ENCODE data around the gene METTL9.
A peak's percentile ranks its signal among the peaks of the same experiment; 100 is the strongest.

The METTL9 gene

DNA sequence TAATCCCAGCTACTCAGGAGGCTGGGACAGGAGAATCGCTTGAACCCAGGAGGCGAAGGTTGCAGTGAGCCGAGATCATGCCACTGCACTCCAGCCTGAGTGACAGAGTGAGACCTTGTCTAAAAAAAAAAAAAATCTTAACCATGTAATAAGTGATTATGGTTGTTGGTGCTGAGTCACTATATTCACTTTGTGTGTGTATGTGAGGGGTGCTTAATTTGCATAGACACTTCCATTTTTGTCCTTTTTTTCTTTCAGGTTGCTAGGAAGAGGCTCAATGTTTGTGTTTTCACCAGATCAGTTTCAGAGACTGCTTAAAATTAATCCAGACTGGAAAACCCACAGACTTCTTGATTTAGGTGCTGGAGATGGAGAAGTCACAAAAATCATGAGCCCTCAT lies 18.2 kb downstream of the METTL9 start:
- ChIA-PET POLR2A (no interaction called here), CTCF (interaction anchor here (0.6 to 0.7 kb wide), 2 partner anchors 28 to 1325 kb away, joined by 3 to 4 read pairs; no protein-coding TSS in a partner anchor)
- Histone ChIP-seq H3K36me3 (ENCODE audit: control insufficient read depth in 2 of 2, insufficient read depth in 1 of 2, low read length in 2 of 2) (peaks cover 0 to 12% of the 10 kb centered on the region in 2 experiments; a peak in 2 of 3 replicates), H3K4me1 (ENCODE audit: control insufficient read depth, insufficient read depth, low read length) (peaks cover 7% of the 10 kb centered on the region), H3K4me3 (ENCODE audit: low read depth, low read length) (no peak overlapping the region), H3K27ac (ENCODE audit: extremely low read depth, low read depth, low read length) (no peak overlapping the region), H3K9me3 (ENCODE audit: control insufficient read depth, insufficient read depth, low read depth, low read length) (no peaks in the 10 kb centered on the region)
- TF ChIP-seq, protein P1, sequence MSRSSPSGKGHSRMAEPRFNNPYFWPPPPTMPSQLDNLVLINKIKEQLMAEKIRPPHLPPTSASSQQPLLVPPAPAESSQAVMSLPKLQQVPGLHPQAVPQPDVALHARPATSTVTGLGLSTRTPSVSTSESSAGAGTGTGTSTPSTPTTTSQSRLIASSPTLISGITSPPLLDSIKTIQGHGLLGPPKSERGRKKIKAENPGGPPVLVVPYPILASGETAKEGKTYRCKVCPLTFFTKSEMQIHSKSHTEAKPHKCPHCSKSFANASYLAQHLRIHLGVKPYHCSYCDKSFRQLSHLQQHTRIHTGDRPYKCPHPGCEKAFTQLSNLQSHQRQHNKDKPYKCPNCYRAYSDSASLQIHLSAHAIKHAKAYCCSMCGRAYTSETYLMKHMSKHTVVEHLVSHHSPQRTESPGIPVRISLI (tag by site-specific recombination; IDR thresholded peaks at IDR 0.05) = 0 out of 2 replicates have a peak, but pooled peaks have one; percentile 30
- no peak for TF ChIP-seq ZNF23 (tag by site-specific recombination; IDR thresholded peaks at IDR 0.05; ENCODE audit: borderline replicate concordance)

DNA sequence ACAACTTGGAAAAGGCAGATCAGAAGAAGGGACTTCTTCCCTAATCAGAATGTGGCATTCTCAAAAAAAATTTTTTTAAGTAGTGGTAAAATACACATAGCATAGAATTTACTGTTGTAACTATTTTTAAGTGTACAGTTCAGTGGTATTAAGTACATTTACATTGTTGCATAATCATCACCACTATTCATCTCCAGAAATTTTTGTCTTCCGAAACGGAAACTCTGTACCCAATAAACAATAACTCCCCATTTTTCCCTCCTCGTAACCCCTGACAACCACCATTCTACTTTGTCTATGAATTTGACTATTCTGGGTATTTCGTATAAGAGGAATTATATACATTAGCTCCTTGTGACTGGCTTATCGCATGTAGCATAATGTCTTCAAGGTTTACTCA lies 18.9 kb downstream of the METTL9 start:
- peaks cover 0 to 12% of the 10 kb centered on the region in 2 experiments; a peak in 2 of 3 replicates for H3K36me3 ChIP-seq (ENCODE audit: control insufficient read depth in 2 of 2, insufficient read depth in 1 of 2, low read length in 2 of 2)
- ChIA-PET POLR2A (no interaction called here), CTCF (interaction anchor here (0.6 to 0.8 kb wide), 3 partner anchors 29 to 481 kb away, joined by 3 to 4 read pairs (median 3); no protein-coding TSS in a partner anchor)
- peaks cover 4% of the 10 kb centered on the region; the same call in 1 of the 2 replicates for H3K4me1 ChIP-seq (ENCODE audit: control insufficient read depth, insufficient read depth, low read length)
- H3K27ac ChIP-seq (ENCODE audit: extremely low read depth, low read depth, low read length) = no peak overlapping the region
- no peaks in the 10 kb centered on the region for H3K9me3 ChIP-seq (ENCODE audit: control insufficient read depth, insufficient read depth, low read depth, low read length)
- H3K4me3 ChIP-seq (ENCODE audit: low read depth, low read length) = no peak overlapping the region
- TF ChIP-seq ZNF624 (tag by site-specific recombination; IDR thresholded peaks at IDR 0.05) (no peak), ZSCAN18 (tag by site-specific recombination; IDR thresholded peaks at IDR 0.05) (no peak), YY2 (tag by site-specific recombination; IDR thresholded peaks at IDR 0.05) (no peak), ZNF274 (IDR thresholded peaks at IDR 0.05; ENCODE audit: low read length) (no peak), ZNF274 (tag by site-specific recombination; IDR thresholded peaks at IDR 0.05; ENCODE audit: borderline replicate concordance) (no peak), ZNF558 (tag by site-specific recombination; IDR thresholded peaks at IDR 0.05) (no peak), ZNF600 (tag by site-specific recombination; IDR thresholded peaks at IDR 0.05) (no peak), ZBTB1 (tag by site-specific recombination; IDR thresholded peaks at IDR 0.05) (no peak), ZNF19 (tag by site-specific recombination; IDR thresholded peaks at IDR 0.05; ENCODE audit: low read depth) (no peak), ZNF350 (tag by site-specific recombination; IDR thresholded peaks at IDR 0.05) (no peak), ZNF610 (tag by site-specific recombination; IDR thresholded peaks at IDR 0.05; ENCODE audit: borderline replicate concordance) (no peak), ZNF416 (tag by site-specific recombination; IDR thresholded peaks at IDR 0.05) (no peak), ZFP37 (tag by site-specific recombination; IDR thresholded peaks at IDR 0.05) (no peak)
- TF ChIP-seq, protein P2, sequence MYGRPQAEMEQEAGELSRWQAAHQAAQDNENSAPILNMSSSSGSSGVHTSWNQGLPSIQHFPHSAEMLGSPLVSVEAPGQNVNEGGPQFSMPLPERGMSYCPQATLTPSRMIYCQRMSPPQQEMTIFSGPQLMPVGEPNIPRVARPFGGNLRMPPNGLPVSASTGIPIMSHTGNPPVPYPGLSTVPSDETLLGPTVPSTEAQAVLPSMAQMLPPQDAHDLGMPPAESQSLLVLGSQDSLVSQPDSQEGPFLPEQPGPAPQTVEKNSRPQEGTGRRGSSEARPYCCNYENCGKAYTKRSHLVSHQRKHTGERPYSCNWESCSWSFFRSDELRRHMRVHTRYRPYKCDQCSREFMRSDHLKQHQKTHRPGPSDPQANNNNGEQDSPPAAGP (tag by site-specific recombination; IDR thresholded peaks at IDR 0.05) = no peak

DNA sequence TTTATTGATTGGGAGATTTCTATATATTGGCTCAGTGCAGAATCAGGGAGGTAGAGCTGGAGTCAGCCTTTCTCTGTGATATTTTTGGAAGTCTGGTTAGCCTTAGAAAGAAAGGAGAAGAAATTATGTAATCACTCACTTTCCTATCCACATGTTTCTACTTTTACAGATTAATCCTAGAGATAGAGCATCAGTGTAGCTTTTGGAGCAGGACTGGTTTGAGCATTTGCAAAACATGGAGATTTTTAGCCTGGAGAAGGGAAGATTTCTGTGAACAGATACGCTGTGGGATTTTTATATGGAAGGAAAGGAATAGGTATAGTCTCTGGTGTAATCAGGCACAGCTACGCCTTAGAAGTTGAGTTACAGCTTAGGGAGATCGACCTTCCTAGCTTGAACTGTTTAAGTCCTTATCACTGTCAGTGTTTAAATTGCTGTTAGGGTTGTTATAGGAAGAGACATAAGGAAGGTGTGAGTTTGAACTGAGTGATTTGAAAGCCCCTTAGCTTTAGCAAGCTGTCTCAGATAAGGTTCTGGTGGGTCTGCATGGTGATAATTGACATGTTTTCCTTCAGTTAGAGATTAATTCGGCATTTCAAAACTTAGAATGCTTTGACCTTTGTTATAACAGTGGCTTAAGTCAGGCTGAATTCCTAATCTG lies 20.5 kb downstream of the METTL9 start:
- POLR2A ChIA-PET = no interaction called here
- Histone ChIP-seq H3K4me3 (ENCODE audit: low read depth, low read length) (no peak overlapping the region), H3K4me1 (ENCODE audit: control insufficient read depth, insufficient read depth, low read length) (no peaks in the 10 kb centered on the region), H3K27ac (ENCODE audit: extremely low read depth, low read depth, low read length) (no peak overlapping the region), H3K36me3 (ENCODE audit: control insufficient read depth in 2 of 2, insufficient read depth in 1 of 2, low read length in 2 of 2) (peaks cover 8 to 14% of the 10 kb centered on the region in 2 experiments; a peak in 2 of 3 replicates), H3K9me3 (ENCODE audit: control insufficient read depth, insufficient read depth, low read depth, low read length) (no peaks in the 10 kb centered on the region)
- CTCF ChIA-PET = interaction anchor here (0.6 to 0.9 kb wide), 4 partner anchors 23 to 1461 kb away, joined by 3 read pairs; no protein-coding TSS in a partner anchor
- TF ChIP-seq, protein P3, sequence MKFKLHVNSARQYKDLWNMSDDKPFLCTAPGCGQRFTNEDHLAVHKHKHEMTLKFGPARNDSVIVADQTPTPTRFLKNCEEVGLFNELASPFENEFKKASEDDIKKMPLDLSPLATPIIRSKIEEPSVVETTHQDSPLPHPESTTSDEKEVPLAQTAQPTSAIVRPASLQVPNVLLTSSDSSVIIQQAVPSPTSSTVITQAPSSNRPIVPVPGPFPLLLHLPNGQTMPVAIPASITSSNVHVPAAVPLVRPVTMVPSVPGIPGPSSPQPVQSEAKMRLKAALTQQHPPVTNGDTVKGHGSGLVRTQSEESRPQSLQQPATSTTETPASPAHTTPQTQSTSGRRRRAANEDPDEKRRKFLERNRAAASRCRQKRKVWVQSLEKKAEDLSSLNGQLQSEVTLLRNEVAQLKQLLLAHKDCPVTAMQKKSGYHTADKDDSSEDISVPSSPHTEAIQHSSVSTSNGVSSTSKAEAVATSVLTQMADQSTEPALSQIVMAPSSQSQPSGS (tag by site-specific recombination; IDR thresholded peaks at IDR 0.05; ENCODE audit: low read depth) = no peak
- TF ChIP-seq, protein P4, sequence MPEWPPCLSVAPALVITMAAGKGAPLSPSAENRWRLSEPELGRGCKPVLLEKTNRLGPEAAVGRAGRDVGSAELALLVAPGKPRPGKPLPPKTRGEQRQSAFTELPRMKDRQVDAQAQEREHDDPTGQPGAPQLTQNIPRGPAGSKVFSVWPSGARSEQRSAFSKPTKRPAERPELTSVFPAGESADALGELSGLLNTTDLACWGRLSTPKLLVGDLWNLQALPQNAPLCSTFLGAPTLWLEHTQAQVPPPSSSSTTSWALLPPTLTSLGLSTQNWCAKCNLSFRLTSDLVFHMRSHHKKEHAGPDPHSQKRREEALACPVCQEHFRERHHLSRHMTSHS (tag by site-specific recombination; IDR thresholded peaks at IDR 0.05) = no peak
- TF ChIP-seq ZBTB49 (tag by site-specific recombination; IDR thresholded peaks at IDR 0.05; ENCODE audit: low read depth) (no peak), KLF10 (tag by site-specific recombination; IDR thresholded peaks at IDR 0.05) (no peak), ZNF138 (tag by site-specific recombination; IDR thresholded peaks at IDR 0.05; ENCODE audit: borderline replicate concordance) (no peak)
